ACC112 (cell line): ENCODE results near the gene CDK4.
"Not testable (repeated sequence)": the region's sequence is repeated elsewhere in the genome, so short reads cannot be mapped to it uniquely, and the experiment has no call there.

Experiments
- H2AFZ ChIP-seq: fragments of 200-600 bp; sonication (generic); one replicate; pipeline ENCODE4 v1.6.0; 2017; ENCODE audit warnings: antibody characterized with exemption, low read length; ENCODE audit not compliant: unreplicated experiment
- H3K27ac ChIP-seq: fragments of 200-600 bp; sonication (generic); 2 replicates; pipeline ENCODE4 v1.5.1; 2014; ENCODE audit warnings: low read depth, mild to moderate bottlenecking, antibody characterized with exemption, low read length, moderate library complexity
- H3K27me3 ChIP-seq: fragments of 200-600 bp; sonication (generic); 2 replicates; pipeline ENCODE4 v1.6.1; 2014; ENCODE audit warnings: mild to moderate bottlenecking, antibody characterized with exemption, low read length, moderate library complexity, mixed read lengths; ENCODE audit not compliant: insufficient read depth
- H3K36me3 ChIP-seq: fragments of 200-600 bp; sonication (generic); 2 replicates; pipeline ENCODE4 v1.6.1; 2016; ENCODE audit warnings: mild to moderate bottlenecking, antibody characterized with exemption, low read length, moderate library complexity, mixed read lengths; ENCODE audit not compliant: insufficient read depth
- H3K4me1 ChIP-seq: fragments of 200-600 bp; sonication (generic); one replicate; pipeline ENCODE4 v1.6.1; 2016; ENCODE audit warnings: low read length, mixed read lengths; ENCODE audit not compliant: insufficient read depth, unreplicated experiment, control insufficient read depth
- H3K4me3 ChIP-seq: fragments of 200-600 bp; sonication (generic); 2 replicates; pipeline ENCODE4 v1.5.1; 2014; ENCODE audit warnings: mild to moderate bottlenecking, low read depth, low read length
- H3K79me2 ChIP-seq: fragments of 200-600 bp; sonication (generic); one replicate; pipeline ENCODE4 v1.6.0; 2016; ENCODE audit warnings: low read length; ENCODE audit not compliant: control insufficient read depth, unreplicated experiment, insufficient read depth

The CDK4 gene

GRCh38 chr12:57724003-57724935 lies 27.8 kb downstream of the CDK4 start:
- Histone ChIP-seq H2AFZ (no peak overlapping the region), H3K4me1 (no peaks in the 10 kb centered on the region), H3K36me3 (peaks cover 8% of the 10 kb centered on the region; the same call in 1 of the 2 replicates), H3K4me3 (no peak overlapping the region), H3K27ac (no peak overlapping the region), H3K79me2 (no peaks in the 10 kb centered on the region), H3K27me3 (peaks cover 3% of the 10 kb centered on the region; the same call in 1 of the 2 replicates)

- H3K79me2 ChIP-seq: no peaks in the 10 kb centered on the region
- H2AFZ ChIP-seq: no peak overlapping the region
- no peak overlapping the region for H3K4me3 ChIP-seq
- peaks cover 3% of the 10 kb centered on the region; the same call in 1 of the 2 replicates for H3K27me3 ChIP-seq
- H3K36me3 ChIP-seq: peaks cover 13% of the 10 kb centered on the region; the same call in 1 of the 2 replicates
- H3K27ac ChIP-seq: no peak overlapping the region
- H3K4me1 ChIP-seq: no peaks in the 10 kb centered on the region
Measured at GRCh38 chr12:57723630-57723962, 28.5 kb downstream of the CDK4 start.

GRCh38 chr12:57722716-57723629 lies 29.1 kb downstream of the CDK4 start:
- Histone ChIP-seq H3K27ac (no peak overlapping the region), H3K4me3 (no peak overlapping the region), H3K27me3 (peaks cover 3% of the 10 kb centered on the region; the same call in 1 of the 2 replicates), H3K4me1 (no peaks in the 10 kb centered on the region), H3K79me2 (no peaks in the 10 kb centered on the region), H2AFZ (no peak overlapping the region), H3K36me3 (peaks cover 17% of the 10 kb centered on the region; the same call in 1 of the 2 replicates)

- not testable (repeated sequence) for H2AFZ ChIP-seq, H3K4me3 ChIP-seq, H3K4me1 ChIP-seq, H3K79me2 ChIP-seq, H3K27me3 ChIP-seq, H3K27ac ChIP-seq
- peaks cover 17% of the 10 kb centered on the region; the same call in 1 of the 2 replicates for H3K36me3 ChIP-seq
Measured at GRCh38 chr12:57721846-57722608, 30.1 kb downstream of the CDK4 start.

- Histone ChIP-seq H3K4me1 (no peaks in the 10 kb centered on the region), H3K36me3 (peaks cover 17% of the 10 kb centered on the region; the same call in 1 of the 2 replicates), H3K27ac (no peak overlapping the region)
Measured at GRCh38 chr12:57720606-57721595, 31.2 kb downstream of the CDK4 start.

GRCh38 chr12:57719777-57720605 lies 32.1 kb downstream of the CDK4 start:
- Histone ChIP-seq H2AFZ (no peak overlapping the region), H3K4me3 (no peak overlapping the region), H3K27me3 (no peaks in the 10 kb centered on the region), H3K27ac (no peak overlapping the region), H3K79me2 (no peaks in the 10 kb centered on the region), H3K4me1 (no peaks in the 10 kb centered on the region), H3K36me3 (peaks cover 17% of the 10 kb centered on the region; the same call in 1 of the 2 replicates)

More at GRCh38 chr12:57720606-57721595, 31.2 kb downstream of the CDK4 start:
- H3K79me2 ChIP-seq: no peaks in the 10 kb centered on the region
- H2AFZ ChIP-seq: no peak overlapping the region
- no peak overlapping the region for H3K4me3 ChIP-seq
- no peaks in the 10 kb centered on the region for H3K27me3 ChIP-seq

- Histone ChIP-seq H3K27me3 (no peaks in the 10 kb centered on the region), H2AFZ (no peak overlapping the region), H3K79me2 (no peaks in the 10 kb centered on the region), H3K4me1 (no peaks in the 10 kb centered on the region), H3K4me3 (no peak overlapping the region), H3K27ac (no peak overlapping the region), H3K36me3 (peaks cover 17% of the 10 kb centered on the region; the same call in 1 of the 2 replicates)
Measured at GRCh38 chr12:57718641-57719528, 33.2 kb downstream of the CDK4 start.

GRCh38 chr12:57717846-57718640 lies 34.1 kb downstream of the CDK4 start:
- no peak overlapping the region for H3K4me3 ChIP-seq
- no peak overlapping the region for H3K27ac ChIP-seq
- peaks cover 17% of the 10 kb centered on the region; the same call in 1 of the 2 replicates for H3K36me3 ChIP-seq
- no peaks in the 10 kb centered on the region for H3K79me2 ChIP-seq
- no peaks in the 10 kb centered on the region for H3K4me1 ChIP-seq
- no peak overlapping the region for H2AFZ ChIP-seq
- no peaks in the 10 kb centered on the region for H3K27me3 ChIP-seq
